Measurements from ENCODE around the gene MKLN1.

- TF ChIP-seq CTCF (conservative IDR thresholded peaks at IDR 0.05), result no peak
- no peak for TF ChIP-seq EZH2 (IDR thresholded peaks at IDR 0.05; ENCODE audit: low read depth)
Measured at GRCh38 chr7:131466735-131467365, 139.2 kb downstream of the MKLN1 start.
